ENCODE measurements around the gene GLUD1.

DNA sequence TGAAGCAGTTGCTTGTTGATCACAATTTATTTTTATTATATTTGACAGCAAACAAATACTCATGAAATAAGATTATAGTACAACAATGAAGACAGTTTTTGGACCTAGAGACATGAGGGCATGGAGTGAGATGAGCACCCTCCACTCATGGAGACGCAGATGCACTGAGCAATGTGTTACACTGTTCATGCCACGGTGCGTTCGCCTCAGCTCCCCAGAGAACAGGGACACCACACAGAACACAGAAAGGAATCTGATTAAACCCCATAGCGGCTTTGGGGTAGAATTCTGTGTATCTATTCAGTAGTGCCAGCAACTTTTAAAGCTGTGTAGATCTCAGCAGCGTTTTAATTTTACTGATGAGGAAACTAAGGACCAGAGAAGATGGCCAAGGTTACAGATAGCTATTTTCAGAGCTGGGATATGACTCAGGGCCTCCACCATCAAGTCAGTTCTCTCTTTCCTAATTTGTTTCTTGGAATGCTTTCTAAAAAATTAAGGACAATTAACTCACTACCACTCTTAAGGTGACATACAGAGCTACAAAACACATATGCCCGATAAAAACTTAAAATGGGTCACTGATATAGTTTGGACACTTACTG is 41.0 kb downstream of the GLUD1 start:
- TF ChIP-seq, protein P1, sequence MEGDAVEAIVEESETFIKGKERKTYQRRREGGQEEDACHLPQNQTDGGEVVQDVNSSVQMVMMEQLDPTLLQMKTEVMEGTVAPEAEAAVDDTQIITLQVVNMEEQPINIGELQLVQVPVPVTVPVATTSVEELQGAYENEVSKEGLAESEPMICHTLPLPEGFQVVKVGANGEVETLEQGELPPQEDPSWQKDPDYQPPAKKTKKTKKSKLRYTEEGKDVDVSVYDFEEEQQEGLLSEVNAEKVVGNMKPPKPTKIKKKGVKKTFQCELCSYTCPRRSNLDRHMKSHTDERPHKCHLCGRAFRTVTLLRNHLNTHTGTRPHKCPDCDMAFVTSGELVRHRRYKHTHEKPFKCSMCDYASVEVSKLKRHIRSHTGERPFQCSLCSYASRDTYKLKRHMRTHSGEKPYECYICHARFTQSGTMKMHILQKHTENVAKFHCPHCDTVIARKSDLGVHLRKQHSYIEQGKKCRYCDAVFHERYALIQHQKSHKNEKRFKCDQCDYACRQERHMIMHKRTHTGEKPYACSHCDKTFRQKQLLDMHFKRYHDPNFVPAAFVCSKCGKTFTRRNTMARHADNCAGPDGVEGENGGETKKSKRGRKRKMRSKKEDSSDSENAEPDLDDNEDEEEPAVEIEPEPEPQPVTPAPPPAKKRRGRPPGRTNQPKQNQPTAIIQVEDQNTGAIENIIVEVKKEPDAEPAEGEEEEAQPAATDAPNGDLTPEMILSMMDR (conservative IDR thresholded peaks at IDR 0.05; ENCODE audit: low read depth, low read length): no peak
- TF ChIP-seq EZH2 (IDR thresholded peaks at IDR 0.05; ENCODE audit: low read length, unreplicated experiment) (no peak), EZH2phosphoT487 (IDR thresholded peaks at IDR 0.05; ENCODE audit: borderline replicate concordance, low read length) (no peak)
